Hepatic stellate cell (primary cell): ENCODE results near the gene KIRREL3.
A peak's percentile ranks its signal among the peaks of the same experiment; 100 is the strongest.

Experiments
- DNase-seq: peaks from one replicate; pipeline ENCODE4 v3.0.0; 2011; ENCODE audit warnings: low spot score

Gene KIRREL3

DNA sequence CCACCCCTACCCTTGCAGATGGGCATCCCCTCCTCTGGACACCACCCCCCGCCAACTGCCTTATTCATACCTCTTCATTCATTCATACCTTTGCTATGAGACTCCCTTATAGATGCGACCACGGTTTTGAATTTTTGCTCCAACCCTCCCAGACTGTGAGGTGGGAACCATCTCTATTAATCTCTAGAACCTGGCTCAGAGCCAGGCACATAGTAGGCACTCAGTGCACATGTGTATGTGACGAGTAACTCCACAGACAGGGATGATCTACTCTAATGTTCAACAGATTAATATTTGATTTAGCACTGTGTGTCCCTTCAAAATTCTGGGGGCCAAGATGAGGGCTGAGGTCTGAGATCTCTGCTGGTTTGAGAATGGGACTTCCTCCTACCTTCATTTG, 424.7 kb downstream of the KIRREL3 start:
- DNase-seq: no peak

DNA sequence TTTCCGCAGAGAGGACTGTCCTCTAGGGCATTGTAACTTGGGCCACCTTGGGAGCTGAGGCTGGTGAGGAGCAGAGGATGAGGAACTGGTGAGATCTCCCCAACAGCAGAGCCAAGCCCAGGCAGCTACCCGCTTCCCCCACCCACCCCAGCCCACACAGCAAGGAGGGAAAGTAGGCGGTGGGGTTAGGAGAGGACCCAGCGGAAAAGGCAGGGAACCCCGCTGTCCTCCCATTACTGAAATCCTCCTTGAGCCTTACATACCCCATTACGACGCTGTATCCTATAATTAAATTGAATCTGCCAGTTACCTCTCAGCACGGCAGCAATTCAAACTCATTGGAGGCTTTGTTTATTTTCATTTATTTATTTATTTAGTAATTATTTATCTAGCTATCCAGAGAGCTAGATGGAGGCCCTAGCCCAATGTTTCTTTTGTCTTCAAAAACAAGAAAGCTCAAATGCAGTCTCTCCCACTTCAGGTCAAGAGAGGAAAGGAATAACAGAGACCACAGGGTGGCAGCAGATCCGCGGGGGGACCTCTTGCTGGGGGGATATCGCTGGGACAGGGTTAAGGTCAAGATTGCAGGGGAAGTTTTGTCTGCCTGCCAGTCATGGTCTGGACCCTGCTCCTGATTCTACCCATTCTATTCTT, 427.1 kb downstream of the KIRREL3 start:
- DNase-seq: no peak

DNA sequence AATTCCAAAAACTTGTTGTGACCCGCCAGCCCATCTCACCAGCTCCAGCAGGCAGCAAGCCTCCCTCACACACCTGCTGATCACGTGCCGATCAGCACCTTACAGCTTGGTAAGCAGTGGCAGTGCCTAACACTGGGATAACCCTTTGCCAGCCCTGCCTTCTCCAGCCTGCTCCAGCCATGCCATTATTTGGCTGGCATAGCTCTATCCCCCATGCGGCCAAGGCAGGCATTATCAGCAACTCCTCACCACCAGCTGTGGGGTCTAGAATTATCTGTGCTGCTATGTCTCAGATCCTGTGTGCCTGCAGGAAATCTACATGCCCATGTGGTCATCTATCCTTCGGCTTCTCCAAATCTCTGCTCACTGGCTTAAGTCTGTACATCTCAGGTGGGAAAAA, 430.1 kb downstream of the KIRREL3 start:
- no peak for DNase-seq

DNA sequence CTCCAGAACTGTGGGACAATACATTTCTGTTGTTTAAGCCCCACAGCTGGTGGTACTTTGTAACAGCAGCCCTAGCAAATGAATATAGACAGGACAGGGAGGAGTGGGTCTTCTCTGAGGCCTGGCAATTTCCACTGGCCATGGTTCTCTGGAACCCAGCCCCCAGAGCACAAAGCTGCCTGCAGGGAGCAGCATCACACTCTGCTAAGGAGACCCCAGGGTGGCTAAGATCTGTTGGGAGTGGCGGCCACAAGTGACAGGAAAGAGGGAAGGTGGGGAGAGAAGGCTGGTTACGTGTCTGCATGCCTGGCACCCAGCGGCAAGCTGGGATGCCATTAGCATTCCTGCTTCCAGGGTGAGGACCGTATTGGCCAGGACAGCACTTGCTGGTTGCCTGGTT, 433.2 kb downstream of the KIRREL3 start:
- no peak for DNase-seq

DNA sequence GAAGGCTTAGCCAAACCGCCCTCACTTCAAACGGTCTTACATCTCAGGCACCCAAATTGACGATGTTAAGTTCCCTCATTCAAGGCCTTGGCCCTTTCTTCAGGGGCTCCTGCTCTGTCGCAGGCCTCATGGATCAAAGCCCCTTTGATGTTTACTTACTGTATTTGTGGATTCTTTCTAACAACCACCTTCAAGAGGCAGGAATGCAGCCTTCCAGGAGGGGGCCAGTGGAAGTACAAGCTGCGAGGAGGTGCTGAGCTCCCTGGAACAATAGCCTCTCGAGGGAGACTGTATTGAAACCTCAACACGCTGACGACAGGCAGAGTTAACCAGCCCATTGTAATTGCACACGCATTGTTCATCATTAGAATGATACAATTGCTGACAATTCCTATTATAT, 436.0 kb downstream of the KIRREL3 start:
- no peak for DNase-seq

DNA sequence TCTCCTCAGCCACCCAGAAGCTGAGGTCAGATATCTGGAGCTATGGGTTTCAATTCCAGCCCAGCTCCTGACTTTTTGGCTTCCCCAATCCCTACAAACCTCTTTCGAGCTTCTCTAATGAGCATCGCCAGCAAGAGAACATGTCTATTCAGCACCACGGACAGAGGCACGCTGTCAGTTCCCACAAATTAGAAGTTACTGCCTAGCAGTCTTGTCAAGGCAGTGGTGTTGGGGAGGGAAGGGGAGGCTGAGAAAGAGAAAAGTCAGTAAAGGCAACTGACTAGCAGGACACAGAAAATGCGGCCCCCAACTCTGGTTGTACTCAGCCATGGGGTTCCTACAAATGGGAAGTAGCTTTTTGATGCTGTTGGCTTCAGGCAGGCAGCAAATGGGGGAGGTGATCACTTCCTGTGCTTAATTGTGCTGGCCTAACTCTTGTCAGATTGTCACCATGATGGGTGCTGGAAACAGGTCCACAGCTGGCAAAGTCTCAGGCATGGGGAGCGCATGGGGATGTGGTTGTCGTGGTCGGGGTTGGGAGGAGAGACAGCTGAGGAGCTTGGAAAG, 439.2 kb downstream of the KIRREL3 start:
- peak; percentile 55 for DNase-seq

DNA sequence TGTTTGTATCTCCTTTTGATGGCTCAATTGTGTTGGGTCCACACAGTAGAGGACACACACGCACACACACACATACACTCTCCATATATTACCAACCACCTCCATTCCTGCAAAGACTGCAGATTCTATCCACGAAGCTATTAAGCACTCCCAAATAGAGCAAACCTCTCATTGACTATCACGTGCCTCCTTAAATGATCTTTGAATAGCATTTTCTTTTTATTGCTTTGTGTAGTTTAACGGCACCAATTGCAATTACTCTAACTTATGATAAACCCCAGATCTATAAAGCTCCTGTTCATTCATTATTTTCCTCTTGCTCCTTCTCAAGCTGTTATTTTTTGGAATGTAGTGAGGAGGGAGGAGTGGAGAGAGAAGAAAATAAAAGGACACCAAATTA, 440.3 kb downstream of the KIRREL3 start:
- DNase-seq: no peak

DNA sequence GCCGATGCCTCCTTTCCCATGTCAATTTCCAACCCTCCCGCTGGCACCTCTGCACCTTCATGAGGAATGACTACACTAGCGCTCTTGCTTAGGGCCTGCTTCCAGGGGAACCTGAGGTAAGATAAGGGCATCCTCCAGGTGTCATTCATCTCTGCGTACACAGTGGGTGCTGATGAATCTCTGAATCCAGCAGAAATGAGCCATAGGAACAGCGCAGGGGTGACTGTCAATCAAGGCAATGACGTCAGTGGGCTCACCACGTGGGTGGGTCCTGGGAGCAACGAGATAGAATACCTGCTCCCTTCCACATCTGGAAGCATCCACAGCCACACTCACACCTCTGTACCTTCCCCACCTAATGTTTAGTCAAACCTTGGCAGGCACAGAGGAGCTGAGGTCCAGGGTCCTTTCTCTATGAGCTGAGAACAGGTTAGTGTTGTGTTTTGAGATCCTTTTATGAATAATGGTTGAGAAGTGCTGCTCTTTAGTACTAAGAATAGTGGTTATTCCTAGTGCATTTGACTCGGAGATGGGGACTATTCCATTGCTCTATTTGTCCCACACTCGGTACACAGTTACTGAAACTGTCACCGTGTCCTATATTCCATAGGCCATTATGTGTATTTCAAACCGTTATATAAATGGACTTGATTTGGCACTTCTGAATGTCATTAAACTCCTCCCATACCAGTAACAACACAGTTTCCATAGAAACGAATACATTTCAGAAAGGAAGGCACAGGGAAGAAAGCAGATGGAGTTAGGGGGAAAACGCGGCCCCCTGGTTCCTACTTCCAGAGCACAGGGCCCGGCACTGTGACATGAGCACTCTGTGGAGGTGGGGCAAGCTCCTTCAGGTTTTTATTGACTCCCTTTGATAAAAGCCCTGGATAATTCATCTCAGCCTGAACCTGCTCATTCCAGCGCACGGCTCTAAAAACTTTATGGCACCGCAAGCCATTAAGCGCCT, 451.7 kb downstream of the KIRREL3 start:
- no peak for DNase-seq

DNA sequence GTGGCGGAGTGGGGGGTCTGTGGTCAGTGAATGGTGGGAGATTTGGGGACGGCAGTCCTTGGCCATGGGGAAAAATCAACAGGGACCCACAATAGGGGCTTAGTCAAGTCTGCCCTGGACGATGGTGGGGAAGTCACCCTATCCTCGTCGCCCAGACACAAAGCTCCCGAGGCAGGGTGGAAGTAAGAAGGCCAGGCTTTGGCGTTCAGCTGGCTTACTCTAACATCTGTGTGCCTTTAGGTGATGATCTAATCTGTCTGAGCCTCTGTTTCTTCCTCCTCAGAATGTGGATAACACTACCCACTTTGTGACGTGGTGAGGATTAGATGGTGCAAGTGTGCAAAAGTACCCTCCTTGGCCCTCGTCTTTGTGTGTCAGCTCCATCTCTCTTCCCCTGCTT, 452.9 kb downstream of the KIRREL3 start:
- DNase-seq: no peak

DNA sequence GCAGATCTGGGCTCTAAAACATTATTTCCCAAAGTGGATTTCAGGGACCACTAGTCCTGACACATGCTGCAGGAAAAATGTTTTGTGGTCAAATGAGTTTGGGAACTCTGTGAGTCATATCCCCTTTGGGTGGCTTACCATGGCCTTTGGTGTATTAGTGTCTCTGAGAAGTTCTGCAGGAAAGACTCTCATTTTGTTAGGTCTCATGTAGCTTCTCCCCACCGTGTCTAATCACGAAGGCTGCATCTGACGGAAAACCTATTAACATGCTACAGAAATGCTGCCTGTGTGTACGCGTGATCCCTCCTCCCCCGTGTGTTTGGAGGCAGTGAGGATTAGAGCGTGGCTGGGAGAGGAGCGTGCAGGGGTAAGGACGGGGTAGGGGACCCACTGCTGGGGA, 453.4 kb downstream of the KIRREL3 start:
- peak; percentile 95 for DNase-seq

DNA sequence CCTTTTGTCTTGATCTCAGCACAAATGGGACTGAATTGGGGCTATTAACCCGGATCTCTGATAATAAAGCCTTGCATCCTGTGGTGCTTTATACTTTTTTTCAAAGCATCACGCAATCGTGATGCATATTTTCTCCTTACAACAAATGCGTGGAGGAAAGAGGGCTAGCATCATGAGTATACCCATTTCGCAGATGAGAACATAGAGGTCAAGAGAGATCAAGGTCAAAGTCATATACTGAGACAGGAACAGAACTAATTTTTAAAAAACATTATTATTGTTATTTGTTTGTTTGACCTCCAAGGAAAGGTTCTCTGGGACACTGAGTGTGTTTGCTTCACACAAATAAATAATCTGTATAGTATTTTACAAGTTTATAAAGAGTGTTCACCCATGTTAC, 453.9 kb downstream of the KIRREL3 start:
- DNase-seq: no peak

DNA sequence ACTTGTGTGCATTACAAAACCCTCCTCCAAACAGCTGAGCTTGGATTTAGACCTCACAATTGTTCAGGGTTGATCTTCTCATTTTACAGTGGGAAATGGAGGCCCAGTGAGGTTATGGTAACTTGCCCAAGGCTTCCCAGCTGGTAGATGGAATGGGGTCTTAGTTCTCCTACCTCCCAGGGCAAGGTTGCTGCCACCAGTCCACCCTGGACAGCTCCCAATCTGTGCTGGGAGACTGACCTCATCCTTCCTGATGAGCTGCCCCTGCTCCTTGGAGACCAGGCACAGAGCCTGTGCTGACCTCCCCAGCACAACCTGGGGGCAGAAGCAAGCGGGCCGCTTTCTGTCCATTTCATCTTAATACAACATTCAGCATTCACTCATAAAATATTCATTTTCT, 454.4 kb downstream of the KIRREL3 start:
- peak; percentile 35 for DNase-seq

DNA sequence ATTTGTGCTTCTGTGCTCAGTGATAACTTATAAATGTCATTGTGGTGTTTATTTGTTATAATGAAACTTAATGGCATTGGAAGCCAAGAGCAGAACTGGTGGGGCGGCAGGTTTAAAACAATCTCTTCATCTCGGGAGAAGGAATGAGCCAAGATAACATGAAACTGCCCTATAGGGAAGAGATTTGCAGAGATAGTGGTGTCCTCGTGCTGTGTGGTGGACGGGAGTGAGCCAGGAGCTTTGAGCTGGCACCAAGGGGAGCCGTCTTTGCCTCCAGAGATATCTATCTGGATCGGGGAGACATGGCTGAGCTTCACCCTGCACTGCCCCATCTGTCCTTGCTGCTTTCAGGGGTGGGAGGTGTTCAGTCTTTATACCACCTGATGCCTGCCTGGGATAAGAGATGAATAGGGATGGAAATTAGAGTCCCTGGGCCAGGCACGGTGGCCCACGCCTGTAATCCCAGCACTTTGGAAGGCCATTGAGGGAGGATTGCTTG, 455.5 kb downstream of the KIRREL3 start:
- no peak for DNase-seq

DNA sequence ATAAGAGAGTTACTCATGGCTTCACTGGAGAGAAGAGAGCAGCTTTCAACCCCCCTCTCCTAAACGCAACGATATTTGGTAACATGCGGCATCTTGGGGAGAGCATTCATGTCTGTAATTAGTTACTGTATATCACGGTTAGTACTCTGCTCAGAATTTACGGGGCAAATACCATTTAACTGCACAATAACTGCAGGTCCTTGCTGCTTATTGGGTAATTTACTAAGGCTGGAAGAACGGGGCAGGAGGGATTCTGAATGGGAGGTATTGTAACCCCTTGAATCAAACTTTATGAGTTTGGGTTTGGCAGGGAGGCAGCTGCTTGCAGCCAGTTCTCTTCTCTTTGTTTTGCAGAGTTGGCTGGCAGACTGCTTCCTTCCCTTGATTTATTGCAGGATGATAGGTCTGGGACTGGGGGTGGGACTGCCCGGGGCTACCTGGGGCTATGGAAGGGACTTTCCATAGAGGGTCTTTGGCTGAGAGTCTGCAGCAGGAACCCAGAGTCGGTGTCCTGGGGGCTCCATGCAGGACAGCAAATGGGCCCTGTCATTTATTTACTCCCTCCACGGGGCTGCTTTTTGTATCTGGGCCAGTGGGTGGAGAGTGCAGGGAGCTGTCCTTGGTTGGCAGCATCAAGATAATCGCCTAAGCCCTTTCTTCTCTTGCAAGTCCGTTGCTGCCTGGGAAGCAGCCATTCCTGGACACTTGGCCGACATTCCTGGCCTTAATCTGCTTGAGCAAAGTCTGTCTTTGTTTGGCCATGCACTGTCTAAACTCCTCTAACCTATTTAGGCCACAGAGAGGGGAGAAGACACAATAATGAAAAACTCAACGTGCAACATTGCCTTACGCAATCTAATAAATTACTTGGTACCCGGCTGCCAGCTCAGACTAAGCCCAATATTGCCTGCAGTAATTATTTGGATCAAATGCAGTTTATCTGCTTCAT, 456.2 kb downstream of the KIRREL3 start:
- DNase-seq: peak; percentile 28

DNA sequence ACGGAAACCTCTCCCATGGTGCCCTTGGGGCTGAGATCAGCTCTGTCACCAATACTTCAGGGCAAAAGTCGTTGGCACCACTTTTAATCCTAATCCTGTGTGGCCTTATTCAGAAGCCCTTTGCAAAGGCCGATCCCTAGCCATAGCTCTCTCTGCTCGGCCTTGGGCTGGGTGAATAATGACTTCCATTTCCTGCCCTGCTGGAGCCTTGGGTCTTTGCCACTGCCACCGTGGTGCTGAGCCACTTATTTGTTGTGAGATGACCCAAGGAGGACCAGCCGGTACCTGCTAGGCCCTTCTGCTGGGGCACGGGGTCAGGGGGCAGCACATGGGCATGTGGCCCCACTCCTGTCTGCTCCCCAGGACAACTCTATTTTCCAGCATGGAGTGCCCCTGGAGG, 456.9 kb downstream of the KIRREL3 start:
- DNase-seq: no peak

DNA sequence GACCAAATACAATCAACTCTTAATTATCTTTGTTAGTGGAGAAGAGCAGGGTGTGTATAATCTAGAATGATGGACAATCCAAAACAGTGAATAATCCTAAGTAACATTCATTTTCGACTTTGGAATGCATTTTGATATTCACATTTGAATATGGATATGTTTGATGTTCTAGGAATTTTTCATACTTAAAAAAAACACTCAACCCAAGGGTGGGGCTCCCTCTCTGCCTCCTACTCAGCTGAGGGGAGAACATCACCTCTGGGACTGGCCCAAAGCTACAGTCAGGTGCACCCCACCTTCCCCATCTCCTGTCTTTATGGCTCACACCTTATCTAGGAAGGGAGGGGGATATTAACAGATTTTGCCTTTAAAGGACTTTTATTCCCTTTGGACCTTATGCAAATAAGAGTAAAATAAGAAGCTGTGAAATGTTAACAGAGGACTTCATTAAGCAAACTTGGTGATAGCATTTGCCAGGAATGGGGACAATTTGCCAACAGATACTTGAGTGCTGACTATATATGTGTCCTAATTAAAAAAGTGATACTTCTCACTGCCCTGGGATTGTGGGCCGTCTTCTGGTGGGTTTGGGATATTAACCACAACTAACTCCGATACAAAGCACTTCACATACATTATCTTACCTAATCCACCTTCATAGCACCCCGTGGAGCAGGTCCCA, 458.1 kb downstream of the KIRREL3 start:
- DNase-seq: no peak

DNA sequence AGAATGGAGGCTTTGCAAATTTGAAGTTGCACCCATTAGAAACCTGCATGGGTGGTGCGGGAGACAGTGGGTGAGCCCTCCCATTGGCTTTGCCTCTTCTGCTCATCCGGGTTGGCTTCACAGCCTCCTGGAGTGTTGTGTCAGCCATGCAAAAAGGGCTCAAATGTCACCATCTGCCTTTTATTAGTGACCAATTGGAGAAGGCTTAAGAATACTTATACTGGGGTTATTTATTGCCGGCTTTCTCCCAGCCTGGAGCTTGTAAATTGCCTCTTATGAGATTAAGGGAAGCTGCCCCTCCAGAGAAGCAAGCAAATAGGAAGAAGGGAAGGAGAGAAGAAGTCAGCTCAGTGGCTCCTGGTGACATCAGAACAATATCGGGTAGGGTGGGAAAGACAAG, 462.5 kb downstream of the KIRREL3 start:
- DNase-seq: no peak

DNA sequence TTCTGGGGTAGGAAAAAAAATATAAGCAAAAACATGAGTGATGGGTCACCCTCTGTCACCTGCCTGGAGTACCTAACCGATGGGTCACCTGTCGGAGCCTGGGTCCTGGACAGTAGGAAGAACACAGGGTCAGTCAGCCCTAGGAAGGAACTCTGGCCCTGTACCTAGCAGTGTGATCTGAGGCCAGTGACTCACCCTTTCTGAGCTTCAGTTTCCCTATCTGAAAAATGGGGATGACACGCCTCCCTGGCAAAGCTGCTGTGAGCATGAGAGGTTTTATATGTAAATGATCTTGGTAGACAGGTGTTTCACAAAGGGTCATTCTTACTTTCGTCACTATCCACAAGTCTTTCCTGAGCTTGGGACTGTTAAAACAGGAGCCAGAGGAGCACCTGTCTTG, 463.1 kb downstream of the KIRREL3 start:
- no peak for DNase-seq

DNA sequence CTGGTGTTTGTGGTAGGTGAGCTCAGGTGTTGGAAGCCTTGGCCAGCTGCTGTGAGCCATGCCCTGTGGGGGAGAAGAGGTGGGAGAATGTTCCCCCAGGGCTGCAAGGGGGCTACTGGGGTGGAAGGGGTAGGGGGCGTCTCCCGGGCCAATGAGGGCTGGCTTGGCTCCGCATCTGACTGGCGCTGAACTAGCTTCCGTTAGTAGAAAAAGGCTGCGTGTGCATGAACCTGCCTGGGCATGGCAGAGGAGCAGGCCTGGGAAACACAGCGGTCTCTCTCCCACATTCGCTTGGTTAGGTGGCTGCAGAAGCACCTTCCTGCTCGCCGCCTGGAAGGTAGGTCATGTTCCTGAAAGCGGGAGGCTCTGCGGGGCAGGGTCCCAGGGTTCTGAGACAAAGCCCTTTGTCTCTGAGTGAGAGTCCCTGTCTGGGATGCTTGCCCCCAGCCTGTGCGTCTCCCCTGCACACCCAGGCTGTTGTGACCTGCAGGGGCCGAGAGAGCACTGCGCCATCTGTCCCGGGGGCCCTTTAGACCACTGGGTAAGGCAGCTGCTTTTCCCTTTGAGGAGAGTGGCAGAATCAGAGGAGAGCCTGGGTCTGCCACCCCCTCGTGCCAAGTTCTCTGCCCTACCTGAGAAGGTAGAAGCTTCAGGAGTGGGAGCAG, 466.3 kb downstream of the KIRREL3 start:
- no peak for DNase-seq

DNA sequence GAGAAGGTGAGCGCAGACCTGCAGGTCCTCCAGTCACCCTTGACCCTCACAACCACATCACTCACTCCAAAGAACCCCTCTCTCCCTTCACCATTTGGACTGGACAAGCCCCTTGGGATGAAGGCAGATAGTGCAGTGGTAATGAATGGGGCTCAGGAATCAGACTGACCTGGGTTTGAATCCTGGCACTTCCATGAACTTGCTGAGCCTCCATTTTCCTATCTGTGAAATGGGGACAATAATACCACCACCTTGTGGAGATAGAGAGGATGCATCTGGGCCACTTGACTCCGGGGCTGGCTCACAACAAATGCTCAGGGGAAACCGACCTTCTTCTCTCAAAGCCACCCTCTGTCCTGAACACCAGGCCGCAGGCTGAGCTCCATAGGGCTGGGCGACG, 467.0 kb downstream of the KIRREL3 start:
- no peak for DNase-seq

DNA sequence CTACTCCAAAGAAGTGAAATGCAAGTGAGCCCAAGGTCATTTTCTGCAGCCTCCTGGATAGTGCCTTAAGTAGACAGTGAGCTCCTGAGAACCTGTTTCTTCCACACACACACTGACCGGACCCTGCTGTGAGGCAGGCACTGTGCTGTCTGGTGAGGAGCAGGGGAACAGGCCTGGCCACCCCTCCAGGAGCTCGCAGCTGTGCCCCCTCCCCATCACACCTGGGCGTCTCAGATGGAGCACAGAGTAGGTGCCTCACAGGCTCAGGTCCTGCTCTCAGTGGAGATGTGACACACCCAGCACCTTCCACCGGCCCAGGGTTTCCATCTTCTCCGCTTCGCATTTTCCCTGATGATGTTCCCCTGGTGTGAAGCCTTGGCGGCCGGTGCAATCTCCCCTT, 470.2 kb downstream of the KIRREL3 start:
- no peak for DNase-seq
